KG1 (cell line): Measurements from ENCODE around the gene SIRT5.

Experiments
- DNase-seq: peaks from one replicate; lab custom pipeline; 2025; lab: John Stamatoyannopoulos, UW

SIRT5 gene

DNA sequence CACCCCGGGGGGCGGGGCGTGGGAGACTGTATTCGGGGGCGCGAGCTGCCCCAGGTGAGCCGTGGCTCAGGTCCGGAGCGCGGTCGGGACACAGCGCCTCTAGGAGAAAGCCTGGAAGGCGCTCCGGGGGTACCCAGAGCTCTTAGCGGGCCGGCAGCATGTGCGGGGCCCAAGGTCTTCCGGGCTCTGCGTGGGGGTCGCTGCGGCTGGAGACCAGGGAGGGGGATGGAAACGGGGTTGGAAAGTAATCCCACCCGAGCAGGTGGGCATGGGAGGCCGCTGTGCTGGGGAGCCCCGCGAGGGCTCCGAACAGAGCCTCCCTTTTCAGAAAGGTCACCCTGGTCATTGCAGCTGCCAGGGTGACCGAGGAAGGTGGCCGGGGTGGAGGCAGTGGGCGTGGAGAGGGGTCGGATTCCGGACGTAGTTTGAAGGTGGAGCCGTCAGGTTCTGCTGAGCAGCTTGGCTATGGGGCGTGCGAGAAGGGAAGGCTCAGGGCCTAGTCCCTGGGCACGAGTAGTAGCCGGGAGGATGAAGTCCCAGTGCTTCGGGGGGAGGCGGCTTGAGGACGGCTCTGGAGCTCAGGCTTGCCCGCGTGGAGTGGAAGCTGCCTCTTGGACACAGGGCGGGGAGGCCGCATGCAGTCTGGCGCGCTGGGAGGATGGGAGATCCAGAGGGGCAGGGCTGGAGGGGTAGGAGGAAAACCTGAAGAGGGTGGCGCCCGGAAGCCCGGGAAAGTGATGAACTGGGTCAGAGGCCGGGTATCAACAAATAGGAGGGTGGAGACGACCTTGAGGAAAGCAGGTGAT is at the start of gene SIRT5:
SIRT5 (plus strand) TSS at position 31 of the 806 bp plus-strand sequence. CDS start 9,510 bp downstream, outside the sequence.
- peak; percentile 66 for DNase-seq

DNA sequence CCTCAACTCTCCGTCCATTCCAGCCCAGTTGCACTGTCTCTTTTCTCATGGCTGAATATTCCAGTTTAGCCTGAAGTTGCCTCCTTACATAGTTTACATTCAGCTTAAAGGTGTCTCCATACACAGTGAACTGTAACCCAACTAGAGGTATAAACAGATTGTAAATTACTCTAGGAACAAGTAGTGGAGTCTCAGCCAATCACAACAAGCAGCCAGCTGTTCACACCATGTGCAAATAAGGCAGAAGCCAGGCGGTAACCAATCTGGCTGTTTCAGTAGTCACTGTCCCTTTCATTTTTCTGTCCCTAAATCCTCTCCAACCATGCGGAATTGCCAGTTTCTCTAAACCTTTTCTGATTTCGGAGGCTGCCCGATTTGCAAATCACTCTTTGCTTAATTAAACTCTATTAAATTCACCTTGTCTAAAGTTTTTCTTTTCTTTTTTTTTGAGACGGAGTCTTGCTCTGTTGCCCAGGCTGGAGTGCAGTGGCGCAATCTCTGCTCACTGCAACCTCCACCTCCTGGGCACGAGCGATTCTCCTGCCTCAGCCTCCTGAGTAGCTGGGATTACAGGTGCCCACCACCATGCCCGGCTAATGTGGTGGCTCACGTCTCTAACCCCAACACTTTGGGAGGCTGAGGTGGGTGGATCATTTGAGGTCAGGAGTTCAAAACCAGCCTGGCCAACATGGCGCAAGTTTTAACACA is 49.4 kb upstream of the SIRT5 start:
- DNase-seq, result no peak

DNA sequence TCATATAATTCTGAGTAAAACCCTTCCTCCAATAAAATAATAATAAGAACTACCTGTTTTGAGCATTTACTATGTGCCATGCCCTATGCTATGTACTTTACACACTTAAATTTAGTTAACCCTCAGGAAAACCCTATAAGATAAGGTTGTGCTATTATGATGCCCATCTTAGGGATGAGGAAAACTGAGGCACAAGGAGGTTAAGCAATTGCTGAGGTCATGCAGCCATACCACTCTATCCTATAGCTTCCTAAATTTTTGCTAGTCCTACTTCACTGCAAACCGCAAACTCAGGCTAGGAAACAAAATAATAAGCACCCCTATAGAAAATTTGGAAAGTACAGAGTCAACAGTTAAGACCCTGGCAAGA is 48.1 kb upstream of the SIRT5 start:
- no peak for DNase-seq

GRCh38 chr6:13526727-13527670 is 47.4 kb upstream of the SIRT5 start:
- DNase-seq, result peak; percentile 37

DNA sequence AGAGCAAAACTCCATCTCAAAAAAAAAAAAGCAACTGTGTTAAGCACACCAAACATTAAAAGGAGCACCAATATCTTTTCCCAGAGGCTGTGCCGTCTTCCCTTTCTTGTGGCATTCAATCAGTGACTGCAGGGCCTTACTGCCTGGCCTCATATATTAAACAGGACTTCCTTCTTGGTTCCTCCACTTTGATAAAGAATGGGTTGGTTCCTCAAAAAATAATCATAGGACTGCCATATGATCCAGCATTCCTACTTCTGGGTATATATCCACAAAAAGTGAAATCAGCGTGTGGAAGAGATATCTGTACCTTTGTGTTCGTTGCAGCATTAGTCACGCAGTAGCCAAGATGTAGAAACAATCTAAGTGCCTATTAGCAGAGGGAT is 46.7 kb upstream of the SIRT5 start:
- no peak for DNase-seq

DNA sequence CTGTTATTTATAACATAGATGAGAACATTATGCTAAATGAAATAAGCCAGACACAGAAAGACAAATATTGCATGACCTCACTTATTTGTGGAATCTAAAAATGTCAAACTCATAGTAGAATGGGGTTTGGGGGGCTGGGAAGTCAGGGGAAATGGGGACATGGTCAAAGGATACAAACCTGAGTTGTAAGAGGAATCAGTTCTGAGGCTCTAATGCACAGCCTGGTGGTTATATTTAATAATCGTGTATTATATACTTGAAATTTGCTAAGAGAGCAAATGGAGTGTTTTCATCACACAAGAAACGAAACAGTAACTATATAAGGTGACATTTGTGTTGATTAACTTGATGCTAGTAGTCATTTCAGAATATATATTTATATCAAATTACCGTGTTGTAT is 46.2 kb upstream of the SIRT5 start:
- DNase-seq, result no peak

- DNase-seq, result no peak
Observed at GRCh38 chr6:13528777-13529343, 45.5 kb upstream of the SIRT5 start.

DNA sequence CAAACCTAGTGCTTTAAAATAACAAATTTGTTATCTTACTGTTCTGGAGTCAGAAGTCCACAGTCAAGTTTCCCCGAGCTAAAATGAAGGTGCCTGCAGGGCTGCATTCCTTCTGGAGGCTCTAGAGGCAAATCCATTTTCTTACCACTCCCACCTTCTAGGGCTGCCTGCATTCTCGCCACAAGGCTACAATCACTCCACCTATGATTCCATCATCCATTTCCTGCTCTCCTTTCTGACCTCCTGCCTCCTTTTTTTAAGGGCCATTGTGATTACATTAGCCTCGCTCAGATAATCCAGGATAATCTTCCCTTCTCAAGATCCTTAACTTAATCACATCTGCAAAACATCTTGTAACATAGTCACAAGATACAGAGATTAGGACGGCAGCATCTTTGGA is 42.4 kb upstream of the SIRT5 start:
- DNase-seq, result no peak

DNA sequence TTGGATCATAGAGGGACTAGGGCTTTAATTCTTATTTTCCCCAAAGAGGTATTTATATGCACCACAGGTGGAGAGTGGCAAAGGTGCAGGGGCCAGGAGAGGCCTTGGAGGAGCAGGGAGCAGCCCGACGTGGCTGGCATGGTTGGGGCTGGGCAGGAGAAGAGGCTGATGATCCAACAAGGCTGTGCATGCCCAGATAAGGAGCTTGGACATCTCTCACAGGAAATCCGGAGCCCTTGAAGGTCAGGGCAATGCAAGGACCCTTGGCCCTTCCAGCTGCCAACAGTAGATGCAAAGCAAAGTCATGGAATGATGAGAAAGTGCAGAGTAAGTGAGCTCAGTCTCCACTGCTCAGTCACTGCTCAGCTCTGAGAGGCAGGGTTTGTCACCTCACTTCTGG is 39.9 kb upstream of the SIRT5 start:
- no peak for DNase-seq

- no peak for DNase-seq
Observed at GRCh38 chr6:13535306-13535705, 39.1 kb upstream of the SIRT5 start.

DNA sequence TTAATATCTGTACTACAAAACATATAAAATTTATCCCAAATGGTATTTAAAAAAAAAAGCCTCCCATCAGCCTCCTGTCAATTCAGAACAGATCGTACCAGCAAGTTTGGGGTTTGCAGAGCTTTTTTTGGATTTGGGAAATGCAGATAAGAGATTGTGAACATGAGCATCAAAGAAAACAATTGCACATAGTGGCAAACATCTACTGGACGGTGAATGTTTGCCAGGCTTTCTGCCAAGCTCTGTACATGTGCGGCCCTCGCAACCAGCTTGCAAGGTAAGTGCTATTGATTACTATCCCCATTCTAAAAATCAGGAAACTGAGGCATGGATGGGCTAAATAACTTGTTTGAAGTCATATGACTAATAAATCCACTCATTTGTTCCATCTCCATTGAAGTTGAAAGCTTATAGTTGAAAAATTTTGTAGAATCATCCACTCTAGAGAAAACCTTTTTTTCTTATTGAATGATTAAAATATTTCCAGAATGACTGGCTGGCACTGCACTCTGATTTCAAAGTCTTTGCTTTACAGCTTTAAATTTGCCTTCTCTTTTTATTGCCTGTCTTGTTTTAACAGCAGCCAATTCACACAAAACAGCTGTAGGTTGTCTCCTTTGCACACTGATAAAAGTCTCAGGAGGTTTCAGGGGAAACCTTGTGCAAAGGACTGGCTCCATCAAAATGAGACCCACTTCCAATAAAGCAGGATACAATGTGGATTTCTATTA is 37.4 kb upstream of the SIRT5 start:
- no peak for DNase-seq

DNA sequence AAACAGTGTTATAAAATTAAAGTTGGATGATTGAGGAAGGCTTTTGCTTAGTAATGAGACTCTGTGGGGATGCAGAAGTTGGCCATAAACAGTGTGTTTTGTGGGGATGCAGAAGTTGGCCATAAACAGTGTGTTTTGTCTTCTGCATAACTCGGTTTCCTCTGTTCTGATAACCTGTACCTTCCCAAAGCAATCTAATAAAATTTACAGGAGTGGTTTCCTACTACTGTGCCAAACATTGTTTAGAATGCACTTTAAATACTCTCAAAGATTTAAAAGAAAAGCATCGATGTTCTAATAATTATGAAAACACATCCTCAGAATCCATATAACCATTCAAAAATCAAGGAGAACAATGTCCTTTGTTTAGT is 36.9 kb upstream of the SIRT5 start:
- DNase-seq, result no peak

- peak; percentile 19 for DNase-seq
Observed at GRCh38 chr6:13538084-13538483, 36.3 kb upstream of the SIRT5 start.

GRCh38 chr6:13538600-13538999 is 35.8 kb upstream of the SIRT5 start:
- DNase-seq, result no peak

GRCh38 chr6:13539572-13539971 is 34.8 kb upstream of the SIRT5 start:
- DNase-seq, result no peak

DNA sequence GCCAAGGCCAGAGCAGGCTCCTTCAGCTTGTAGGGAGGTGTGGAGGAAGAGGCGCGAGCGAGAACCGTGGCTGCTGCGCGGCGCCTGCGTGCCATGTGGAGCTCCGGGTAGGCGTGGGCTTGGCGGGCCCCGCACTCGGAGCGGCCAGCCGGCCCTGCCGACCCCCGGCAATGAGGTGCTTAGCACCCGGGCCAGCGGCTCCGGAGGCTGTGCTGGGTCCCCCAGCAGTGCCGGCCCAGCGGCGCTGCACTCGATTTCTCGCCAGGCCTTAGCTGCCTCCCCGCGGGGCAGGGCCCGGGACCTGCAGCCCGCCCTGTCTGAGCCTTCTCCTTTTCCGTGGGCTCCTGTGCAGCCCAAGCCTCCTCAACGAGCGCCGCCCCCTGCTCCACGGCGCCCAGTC is 32.9 kb upstream of the SIRT5 start:
- no peak for DNase-seq

GRCh38 chr6:13544454-13545186 is 29.8 kb upstream of the SIRT5 start:
- DNase-seq, result no peak

DNA sequence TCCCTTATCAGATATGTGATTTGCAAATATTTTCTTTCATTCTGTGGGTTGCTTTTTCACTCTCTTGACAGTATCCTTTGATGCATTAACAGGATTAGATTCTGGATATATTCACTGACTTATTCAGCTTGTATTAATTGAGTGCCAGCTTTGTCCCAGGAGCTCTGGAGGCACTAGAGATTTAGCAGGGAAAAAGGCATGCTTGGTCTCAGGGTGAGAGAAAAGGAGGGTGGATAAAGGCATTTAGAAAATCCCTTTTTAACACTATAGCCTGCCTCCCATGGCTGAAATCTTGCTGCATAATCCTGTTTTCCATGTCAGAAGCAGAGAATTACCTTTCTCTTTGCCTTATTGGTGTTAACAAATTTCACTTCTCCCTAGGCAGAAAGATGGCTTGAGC is 28.5 kb upstream of the SIRT5 start:
- DNase-seq, result no peak

- DNase-seq, result no peak
Observed at GRCh38 chr6:13548500-13549210, 25.7 kb upstream of the SIRT5 start.

DNA sequence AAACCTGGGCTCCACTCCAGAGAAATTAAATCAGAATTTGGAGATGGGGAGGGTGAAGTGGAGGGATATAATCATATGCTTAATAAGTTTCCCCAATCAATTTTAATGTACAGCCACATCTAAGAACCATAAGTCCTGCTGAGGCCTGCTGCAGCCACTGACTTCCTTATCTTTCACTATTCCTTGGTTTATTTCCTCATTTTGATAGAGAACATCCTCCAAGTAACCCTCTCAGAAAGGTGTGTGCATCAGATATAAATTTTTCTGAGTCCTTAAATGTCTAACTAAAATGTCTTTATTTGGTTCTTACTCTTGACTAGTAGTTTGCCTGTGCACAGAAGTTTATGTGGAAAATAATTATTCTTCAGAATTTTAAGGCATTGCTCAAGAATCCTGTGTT is 23.7 kb upstream of the SIRT5 start:
- no peak for DNase-seq
